HT-29 (cell line): ENCODE measurements around the gene NUSAP1. TPM values are rescaled to one million over a fixed set of nuclear protein-coding genes. Genes with fewer than 3 reads are reported as not detected.
"Not testable (repeated sequence)": the region's sequence is repeated elsewhere in the genome, so short reads cannot be mapped to it uniquely, and the experiment has no call there.

Experiments
- DNase-seq: peaks from one replicate; pipeline ENCODE4 v3.0.0-alpha.2; 2015; ENCODE audit warnings: low spot score
- total RNA-seq: library from RNA; depleted of rRNA; stranded (reverse); fragments of >200 nt; shearing (Covaris generic); gene quantifications from 2 replicates; pipeline ENCODE4 v1.2.3, GENCODE V29; 2014; rRNA removed

Gene NUSAP1, protein sequence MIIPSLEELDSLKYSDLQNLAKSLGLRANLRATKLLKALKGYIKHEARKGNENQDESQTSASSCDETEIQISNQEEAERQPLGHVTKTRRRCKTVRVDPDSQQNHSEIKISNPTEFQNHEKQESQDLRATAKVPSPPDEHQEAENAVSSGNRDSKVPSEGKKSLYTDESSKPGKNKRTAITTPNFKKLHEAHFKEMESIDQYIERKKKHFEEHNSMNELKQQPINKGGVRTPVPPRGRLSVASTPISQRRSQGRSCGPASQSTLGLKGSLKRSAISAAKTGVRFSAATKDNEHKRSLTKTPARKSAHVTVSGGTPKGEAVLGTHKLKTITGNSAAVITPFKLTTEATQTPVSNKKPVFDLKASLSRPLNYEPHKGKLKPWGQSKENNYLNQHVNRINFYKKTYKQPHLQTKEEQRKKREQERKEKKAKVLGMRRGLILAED
- 167 and 222 TPM in 2 replicates for total RNA-seq

DNA sequence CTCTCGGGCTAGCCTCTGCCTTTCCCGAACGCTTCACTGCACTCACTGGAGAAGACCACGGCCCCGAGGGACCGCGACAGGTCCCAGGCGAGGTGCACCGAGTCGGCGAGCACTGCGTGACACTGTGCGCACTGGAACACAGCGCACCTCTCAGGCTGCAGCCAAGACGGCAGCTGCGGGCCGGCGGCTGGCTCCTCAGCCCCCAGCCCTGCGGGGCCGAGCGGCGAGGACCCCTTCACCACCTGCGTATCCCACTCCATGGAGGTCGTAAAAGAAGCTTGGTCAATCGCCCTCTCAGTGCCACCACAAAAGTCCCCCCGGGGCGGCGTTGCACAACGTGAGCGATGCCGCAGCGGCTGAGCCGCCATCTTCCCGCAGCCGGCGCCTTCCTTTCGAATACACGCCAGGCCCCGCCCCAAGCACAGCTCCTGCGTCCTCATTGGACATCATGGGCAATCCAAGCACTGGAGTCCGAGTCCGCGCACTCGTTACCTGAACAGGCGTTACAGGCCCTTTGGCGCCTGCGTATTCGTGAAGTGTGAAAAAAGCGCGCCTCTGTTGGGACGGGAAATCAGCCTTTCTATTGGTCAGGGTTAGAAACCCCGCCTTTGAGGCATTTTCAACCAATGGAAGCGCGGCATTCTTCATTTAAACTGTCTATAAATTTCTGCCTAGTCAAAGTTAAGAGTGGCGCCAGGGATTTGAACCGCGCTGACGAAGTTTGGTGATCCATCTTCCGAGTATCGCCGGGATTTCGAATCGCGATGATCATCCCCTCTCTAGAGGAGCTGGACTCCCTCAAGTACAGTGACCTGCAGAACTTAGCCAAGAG is at the start of gene NUSAP1, which contains the start of gene OIP5:
Gene NUSAP1 (plus strand): TSS at position 688 of the 832 bp plus-strand sequence. CDS start 77 bp downstream, at position 765.
Gene OIP5 (minus strand): TSS at position 398 of the 832 bp plus-strand sequence. CDS start 30 bp downstream, at position 368.
- peak; percentile 100 for DNase-seq

DNA sequence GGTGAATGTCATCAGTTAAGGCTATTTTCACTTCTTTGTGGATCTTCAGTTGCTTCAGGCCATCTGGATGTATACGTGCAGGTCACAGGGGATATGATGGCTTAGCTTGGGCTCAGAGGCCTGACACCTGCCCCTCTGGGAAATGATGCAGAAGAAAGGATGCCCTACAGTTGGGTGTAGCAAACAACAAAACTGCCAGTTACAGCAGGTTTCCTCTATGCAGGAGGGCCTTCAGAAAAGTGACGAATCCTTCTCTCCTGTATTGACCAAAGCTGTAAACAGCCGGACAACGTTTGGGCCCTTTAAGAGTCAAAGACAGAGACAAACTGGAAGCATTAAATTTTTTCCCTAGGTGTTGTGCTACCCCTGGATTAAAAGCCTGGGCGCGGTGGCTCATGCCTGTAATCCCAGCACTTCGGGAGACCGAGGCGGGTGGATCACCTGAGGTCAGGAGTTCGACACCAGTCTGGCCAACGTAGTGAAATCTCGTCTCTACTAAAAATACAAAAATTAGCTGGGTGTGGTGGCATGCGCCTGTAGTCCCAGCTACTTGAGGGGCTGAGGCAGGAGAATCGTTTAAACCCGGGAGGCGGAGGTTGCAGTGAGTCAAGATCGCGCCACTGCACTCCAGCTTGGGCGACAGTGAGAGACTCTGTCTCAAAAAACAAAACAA is 49.6 kb upstream of the NUSAP1 start:
- peak; percentile 55 for DNase-seq

DNA sequence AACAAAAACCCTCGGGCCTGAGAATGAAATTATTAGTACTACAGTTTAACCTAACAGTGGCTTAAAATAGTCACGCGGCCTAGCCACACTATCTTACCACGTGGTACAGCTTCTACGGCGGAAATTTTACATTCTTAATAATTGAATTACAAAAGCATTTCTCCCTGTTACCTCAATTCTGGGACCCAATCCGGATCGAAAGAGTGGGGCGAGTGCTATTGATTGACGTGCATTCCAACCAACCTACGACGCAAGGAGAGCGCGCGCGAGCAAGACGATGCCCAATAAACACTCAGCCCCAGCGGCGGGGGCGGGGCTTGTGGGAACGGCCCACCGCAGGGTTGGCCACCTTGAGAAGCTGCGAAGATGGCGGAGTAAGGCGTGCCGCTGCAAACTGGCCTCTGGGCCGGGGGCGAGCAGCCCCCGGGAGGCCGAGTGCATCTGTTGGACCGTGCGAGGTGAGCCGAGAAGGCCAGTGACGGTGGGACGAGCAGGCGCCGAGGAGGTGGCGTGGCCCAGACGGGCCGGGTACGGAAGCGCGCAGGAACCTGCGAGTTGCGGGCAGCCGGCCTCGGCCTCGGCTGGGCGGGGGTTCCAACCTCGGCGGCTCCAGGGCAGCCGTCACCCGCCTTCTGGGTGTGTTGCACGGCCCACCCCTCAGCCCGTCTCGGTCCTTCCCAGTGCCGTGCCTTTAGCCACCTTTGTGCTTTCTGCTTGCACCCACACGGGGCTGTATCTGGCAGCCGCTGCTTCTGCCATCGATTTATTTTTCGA is 48.8 kb upstream of the NUSAP1 start:
- DNase-seq = peak; percentile 100

DNA sequence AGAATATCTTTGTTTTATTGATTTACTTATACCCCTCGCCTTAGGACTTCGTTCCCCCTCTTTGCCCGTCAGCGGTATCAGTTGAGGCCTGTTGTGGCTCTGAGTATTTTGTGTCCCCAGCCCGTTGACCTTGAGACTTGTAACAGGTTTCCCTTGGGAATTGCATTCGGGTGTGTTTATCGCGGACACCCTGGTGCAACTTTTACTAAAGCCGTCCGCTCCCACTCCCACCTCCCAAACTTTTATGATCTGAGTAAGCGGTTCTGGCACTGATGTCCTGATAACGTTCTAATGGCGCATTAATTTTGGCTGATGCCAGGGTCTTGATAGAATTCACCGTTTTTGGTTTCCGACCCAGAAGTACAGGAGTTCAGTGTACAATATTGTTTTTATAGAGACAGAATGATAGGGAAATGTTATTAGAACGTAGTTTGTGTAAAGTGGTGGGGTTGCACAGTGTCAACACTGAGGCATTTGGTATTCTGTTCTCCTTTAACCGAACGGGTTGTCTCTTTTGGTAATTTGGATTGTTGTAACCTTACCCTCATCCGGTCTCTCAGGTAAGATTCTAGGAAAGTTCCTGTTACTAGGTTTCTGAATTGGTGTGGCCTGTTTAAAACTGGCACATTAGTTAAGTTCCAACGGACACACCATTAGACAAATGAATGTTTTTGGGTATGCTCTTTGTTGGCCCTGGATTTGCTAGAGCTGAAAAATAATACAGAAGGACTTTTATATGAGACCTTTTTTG is 48.1 kb upstream of the NUSAP1 start:
- DNase-seq = peak; percentile 45

DNA sequence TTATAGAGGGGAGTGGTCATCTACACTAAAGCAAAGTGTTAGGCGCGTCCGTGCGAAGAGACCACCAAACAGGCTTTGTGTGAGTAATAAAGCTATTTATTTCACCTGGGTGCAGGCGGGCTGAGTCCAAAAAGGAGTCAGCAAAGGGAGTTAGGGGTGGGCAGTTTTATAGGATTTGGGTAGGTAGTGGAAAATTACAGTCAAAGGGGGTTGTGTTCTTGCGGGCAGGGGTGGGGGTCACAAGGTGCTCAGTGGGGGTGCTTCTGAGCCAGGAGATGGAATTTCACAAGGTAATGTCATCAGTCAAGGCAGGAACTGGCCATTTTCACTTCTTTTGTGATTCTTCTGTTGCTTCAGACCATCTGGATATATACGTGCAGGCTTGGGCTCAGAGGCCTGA is 47.4 kb upstream of the NUSAP1 start:
- no peak for DNase-seq

DNA sequence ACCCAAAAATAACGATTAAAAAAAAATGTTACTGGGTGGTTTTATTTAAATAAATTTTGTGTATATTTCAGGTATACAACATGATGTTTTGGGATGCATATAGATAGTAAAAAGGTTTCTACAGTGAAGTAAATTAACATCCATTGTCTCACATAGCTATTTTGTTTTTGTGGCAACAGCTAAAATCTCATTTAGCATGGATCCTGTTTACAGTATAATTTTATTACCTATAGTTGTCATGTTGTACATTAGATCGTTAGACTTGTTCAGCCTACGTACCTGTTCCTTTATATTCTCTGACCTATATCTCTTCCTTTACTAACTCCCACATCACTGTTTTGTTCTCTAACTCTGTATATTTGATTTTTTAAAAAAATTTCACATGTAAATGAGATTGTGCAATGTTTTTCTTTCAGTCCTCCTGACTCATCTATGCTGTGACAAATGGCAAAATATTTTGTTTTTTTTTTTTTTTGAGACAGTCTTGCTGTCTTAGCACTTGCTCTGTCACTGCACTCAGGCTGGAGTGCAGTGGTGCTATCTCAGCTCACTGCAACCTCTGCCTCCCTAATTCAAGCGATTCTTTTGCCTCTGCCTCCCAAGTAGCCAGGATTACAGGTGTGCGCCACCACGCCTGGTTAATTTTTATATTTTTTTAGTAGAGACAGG is 45.9 kb upstream of the NUSAP1 start:
- no peak for DNase-seq

DNA sequence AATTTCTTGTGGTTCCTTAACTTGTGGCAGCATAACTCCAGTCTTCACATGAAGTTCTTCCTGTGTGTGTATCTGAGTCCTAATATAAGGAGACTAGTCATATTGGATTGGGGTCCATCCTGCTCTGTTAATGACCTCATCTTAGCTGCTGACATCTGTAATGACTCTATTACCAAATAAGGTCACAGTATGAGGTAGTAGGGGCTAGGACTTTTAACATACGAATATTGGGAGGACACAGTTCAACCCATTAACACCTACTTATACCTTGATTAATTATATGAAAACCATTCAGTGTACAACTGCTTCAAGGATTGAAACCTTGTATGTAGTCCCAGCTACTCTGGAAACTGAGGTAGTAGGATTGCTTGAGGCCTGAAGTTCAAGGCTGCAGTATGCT is 44.2 kb upstream of the NUSAP1 start:
- DNase-seq = no peak

DNA sequence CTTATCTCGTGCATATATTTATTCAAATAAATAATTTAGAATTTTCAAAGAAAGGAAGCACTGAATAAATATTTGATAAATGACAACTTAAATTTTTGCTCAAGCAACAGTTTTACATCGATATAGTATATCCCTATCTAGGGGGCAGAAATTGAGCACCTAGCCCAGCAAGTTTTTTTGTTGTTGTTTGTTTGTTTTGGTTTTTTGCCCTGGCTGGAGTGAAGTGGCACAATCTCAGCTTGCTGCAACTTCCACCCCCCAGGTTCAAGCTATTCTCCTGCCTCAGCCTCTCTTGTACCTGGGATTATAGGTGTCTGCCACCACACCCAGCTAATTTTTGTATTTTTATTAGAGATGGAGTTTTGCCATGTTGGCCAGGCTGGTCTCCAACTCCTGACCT is 42.7 kb upstream of the NUSAP1 start:
- DNase-seq = no peak

DNA sequence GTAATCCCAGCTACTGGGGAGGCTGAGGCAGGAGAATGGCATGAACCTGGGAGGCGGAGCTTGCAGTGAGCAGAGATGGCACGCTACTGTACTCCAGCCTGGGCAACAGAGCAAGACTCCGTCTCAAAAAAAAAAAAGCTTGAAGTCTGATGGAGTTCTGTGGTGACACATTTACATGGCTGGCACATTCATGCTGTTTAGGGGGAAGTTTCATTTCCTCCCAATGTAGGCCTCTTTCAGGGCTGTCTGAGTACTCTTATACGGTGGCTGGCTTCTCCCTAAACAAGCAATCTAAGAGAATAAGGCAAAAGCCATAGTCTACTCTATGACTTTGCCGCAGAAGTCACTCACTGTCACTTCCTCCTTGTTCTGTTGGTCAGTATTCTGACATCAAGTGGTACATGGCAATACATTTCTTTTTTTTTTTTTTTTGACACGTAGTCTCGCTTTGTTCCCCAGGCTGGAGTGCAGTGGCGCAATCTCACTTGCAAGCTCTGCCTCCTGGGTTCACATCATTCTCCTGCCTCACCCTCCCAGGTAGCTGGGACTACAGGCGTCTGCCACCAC is 41.5 kb upstream of the NUSAP1 start:
- no peak for DNase-seq

DNA sequence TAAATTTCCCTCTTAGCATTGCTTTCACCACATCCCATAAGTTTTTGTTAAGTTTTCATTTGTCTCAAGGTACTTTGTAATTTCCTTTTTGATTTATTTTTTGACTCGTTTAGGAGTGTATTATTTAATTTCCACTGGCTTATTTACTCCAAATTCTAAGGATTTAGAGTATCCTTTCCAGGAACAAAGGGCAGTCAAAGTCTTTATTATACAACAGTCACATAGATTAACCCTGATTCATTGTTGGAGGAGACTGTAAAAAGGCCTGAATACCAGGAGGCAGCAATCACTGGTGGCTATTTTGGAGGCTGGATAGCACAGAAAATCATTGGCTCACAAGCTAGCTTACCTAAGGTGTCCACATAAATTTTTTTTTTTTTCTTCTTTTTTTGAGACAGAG is 40.2 kb upstream of the NUSAP1 start:
- DNase-seq = no peak

DNA sequence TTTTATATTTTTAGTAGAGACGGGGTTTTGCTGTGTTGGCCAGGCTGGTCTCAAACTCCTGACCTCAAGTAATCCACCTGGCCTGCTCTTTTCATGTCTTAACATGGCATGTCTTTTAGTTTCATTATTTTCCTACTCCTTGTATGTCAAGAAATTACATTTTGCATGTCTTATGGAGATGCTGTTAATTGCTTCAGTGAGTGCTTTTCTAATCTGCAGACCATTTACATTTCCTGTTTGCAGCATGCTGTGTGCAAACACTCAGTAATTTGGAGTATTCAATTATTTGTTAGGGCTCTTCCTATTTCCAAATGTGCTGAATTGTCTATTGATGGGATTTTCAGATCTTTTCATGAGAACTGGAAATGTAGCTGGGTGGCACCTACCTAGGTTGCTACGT is 31.5 kb upstream of the NUSAP1 start:
- DNase-seq = not testable (repeated sequence)

DNA sequence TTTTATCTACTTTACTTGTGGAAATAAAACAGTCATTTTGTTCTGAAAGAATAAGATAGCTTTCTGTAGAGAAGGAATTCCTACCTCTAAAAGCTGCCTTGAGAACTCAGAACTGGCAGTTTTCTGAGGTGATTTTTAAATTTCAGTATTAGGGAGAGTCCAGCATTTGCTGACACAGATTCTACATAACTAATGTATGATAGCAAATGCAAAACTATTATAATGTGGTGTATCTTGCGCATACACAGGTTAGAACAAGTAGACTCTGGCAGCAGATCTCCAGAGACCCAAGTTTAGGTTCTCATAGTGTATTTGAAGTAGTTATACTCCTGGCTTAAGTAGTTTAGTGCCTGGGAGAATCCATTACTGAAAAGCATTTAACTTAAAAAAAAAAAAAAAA is 31.1 kb upstream of the NUSAP1 start:
- no peak for DNase-seq

DNA sequence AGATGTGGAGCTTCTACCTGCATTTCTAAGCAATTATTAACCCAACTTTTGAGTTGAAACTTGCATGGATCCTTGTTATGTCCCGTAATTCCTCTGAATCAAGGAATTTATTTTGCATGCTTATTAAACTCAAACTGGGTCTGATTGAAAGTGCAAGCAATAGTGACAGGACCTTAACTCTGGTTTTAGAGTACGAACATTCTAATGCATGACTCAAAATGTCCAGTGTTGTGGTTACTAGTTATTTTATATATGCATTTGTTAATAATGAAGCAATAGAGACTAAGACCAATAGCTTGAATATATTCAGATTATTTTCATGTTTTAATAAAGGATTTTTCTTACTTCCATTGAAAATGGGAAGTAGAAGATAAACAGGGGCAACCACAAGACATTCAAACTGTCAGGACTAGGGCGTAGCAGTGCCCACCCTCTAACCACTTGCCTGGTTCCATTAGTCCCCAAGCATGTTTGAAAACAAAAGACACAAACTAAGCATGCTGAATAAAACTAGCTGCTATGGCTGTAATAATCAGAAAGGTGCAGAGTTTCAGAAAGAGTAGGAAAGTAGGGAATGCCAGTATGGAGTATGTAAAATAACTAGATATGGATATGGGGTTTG is 28.4 kb upstream of the NUSAP1 start:
- no peak for DNase-seq

DNA sequence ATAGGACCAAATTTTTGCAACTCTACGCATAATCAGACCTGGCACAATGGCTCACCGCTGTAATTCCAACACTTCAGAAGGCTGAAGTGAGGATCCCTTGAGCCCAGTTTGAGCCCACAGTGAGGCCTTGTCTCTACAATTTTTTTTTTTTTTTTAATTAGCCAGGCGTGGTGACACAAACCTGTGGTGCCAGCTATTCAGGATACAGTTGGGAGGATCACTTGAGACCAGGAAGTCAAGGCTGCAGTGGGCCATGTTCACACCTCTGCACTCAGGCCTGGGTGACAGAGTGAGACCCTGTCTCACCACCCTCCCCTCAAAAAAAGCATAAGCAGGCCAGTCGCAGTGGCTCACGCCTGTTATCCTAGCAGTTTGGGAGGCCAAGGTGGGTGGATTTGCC is 25.0 kb upstream of the NUSAP1 start:
- DNase-seq = no peak

DNA sequence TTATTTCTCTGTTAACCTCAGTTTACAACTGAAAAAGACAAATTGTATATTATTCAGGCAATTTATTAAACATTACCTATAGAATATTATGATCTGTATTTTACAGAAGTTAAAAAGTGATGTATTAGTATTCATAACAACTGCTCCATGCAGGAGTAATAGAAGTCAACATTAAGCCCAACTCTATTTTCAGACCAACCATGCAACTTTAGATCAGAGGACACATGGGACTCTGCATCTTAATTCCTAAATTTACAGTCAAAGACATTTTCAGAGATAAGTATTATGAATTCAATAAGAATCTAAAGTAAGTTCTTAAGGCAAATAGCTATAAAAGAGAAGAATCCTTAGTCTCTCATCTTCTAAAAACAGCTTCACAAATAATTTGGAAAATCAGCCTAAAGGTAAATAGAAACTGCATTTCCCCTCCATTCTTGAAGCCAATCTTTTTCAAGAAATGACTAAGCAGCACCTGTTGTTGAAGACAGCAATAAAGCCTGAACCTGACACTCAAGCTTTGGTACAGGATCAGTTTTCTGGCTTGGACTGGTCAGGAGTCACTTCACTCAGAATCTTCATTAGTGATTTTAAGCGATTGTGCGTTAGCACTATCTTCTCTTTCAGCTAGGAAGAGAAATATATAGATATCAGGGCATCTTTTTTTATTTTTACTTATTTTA is 23.3 kb upstream of the NUSAP1 start:
- DNase-seq = no peak

DNA sequence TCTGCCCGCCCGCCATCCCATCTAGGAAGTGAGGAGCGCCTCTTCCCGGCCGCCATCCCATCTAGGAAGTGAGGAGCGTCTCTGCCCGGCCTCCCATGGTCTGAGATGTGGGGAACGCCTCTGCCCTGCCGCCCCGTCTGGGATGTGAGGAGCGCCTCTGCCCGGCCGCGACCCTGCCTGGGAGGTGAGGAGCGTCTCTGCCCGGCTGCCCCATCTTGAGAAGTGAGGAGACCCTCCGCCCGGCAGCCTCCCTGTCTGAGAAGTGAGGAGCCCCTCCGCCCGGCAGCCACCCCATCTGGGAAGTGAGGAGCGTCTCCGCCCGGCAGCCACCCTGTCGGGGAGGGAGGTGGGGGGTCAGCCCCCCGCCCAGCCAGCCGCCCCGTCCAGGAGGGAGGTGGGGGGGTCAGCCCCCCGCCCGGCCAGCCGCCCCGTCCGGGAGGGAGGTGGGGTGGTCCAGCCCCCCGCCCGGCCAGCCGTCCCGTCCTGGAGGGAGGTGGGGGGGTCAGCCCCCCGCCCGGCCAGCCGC is 11.8 kb upstream of the NUSAP1 start:
- DNase-seq = not testable (repeated sequence)

DNA sequence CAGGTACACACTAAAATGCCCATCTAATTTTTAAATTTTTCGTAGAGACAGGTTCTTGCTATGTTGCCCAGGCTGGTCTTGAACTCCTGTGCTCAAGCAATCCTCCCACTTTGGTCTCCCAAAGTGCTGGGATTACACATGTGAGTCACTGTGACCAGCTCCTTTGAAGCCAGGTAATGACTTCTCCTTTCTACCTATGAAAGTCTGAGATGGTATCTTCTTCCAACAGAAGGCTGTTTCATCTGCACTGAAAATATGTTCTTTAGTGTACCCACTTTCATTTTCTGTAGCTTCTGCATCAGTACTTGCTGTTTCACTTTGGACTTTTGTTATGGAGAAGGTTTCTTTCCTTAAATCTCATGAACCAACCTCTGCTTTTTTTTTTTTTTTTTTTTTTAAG is 9.1 kb upstream of the NUSAP1 start:
- no peak for DNase-seq

DNA sequence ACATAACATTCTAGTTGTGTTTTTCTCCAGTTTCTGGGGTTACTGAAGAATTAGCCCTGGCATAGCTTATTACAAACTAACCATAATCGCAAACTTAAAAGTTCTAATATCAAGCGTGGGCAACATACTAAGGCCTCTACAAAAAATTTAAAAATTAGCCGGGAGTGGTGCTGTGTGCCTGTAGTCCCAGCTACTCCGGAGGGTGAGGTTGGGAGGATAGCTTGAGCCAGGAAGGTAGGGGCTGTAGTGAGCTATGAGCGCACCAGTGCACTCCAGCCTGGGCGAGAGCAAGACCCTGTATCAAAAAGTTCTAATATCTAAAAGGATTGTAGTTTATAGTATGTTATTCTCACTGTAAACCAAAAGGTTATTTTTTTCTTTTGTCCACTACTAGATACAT is 1.4 kb upstream of the NUSAP1 start:
- DNase-seq = peak; percentile 39
